EH (cell line): ENCODE data around the gene COMMD1.
A peak's percentile ranks its signal among the peaks of the same experiment; 100 is the strongest.

Source experiments
- DNase-seq: peaks from one replicate; pipeline ENCODE4 v3.0.0-alpha.2; 2015; ENCODE audit warnings: low read depth

Gene COMMD1

GRCh38 chr2:62180975-62181374, 275.5 kb downstream of the COMMD1 start:
- DNase-seq, result no peak

- DNase-seq, result no peak
These were observed 276.4 kb downstream of the COMMD1 start for GRCh38 chr2:62181843-62182242.

- DNase-seq, result peak; percentile 15
These were observed 279.2 kb downstream of the COMMD1 start for GRCh38 chr2:62184512-62185230.
